ENCODE data around the gene EFCAB6. TPM values are rescaled to one million over a fixed set of nuclear protein-coding genes. Genes with fewer than 3 reads are reported as not detected.

The EFCAB6 gene
- total and polyA plus RNA-seq, 4 experiments from 2014 or later = 0.15 to 0.91 (median 0.84) TPM; not detected in 1

GRCh38 chr22:43777286-43777685 is 34.8 kb downstream of the EFCAB6 start:
- POLR2A ChIA-PET (ENCODE audit: partially characterized antibody) = no interaction called here
- no peaks in the 10 kb centered on the region for H3K36me3 Mint-ChIP-seq

GRCh38 chr22:43776081-43776670 is 35.9 kb downstream of the EFCAB6 start:
- no peaks in the 10 kb centered on the region for H3K4me1 ChIP-seq (ENCODE audit: insufficient read depth, low read length)
- DNase-seq = no peak
- no peak overlapping the region for H3K27ac ChIP-seq (ENCODE audit: low read depth, low read length)
- H3K4me3 ChIP-seq (ENCODE audit: low read length in 2 of 2) = no peak overlapping the region
- intact Hi-C loops (cut with micrococcal nuclease) = no loop called here
- Mint-ChIP-seq H3K4me3 (no peak overlapping the region), H3K9me3 (no peaks in the 10 kb centered on the region), H3K27me3 (peaks cover 3 to 7% of the 10 kb centered on the region in 2 donors), H3K36me3 (no peaks in the 10 kb centered on the region), H3K27ac (no peak overlapping the region), H3K4me1 (no peaks in the 10 kb centered on the region)
- H3K27me3 ChIP-seq (ENCODE audit: insufficient read depth, low read length) = no peaks in the 10 kb centered on the region
- H3K36me3 ChIP-seq (ENCODE audit: insufficient read depth, low read length) = no peaks in the 10 kb centered on the region
- POLR2A ChIA-PET (ENCODE audit: partially characterized antibody) = no interaction called here
- CTCF ChIA-PET (ENCODE audit: partially characterized antibody) = no interaction called here
- no peaks in the 10 kb centered on the region for H3K9me3 ChIP-seq (ENCODE audit: control insufficient read depth in 1 of 2, low read length in 2 of 2)

More at GRCh38 chr22:43777286-43777685, 34.8 kb downstream of the EFCAB6 start:
- CTCF ChIA-PET (ENCODE audit: partially characterized antibody) = no interaction called here
- no peak for DNase-seq
- H3K9me3 Mint-ChIP-seq = no peaks in the 10 kb centered on the region
- Histone ChIP-seq H3K27me3 (ENCODE audit: insufficient read depth, low read length) (no peaks in the 10 kb centered on the region), H3K36me3 (ENCODE audit: insufficient read depth, low read length) (no peaks in the 10 kb centered on the region), H3K4me3 (ENCODE audit: low read length in 2 of 2) (no peak overlapping the region), H3K27ac (ENCODE audit: low read depth, low read length) (no peak overlapping the region), H3K4me1 (ENCODE audit: insufficient read depth, low read length) (no peaks in the 10 kb centered on the region), H3K9me3 (ENCODE audit: control insufficient read depth in 1 of 2, low read length in 2 of 2) (no peaks in the 10 kb centered on the region)
- H3K4me1 Mint-ChIP-seq = no peaks in the 10 kb centered on the region
- H3K27me3 Mint-ChIP-seq = peaks cover 6 to 7% of the 10 kb centered on the region in 2 donors
- intact Hi-C loops (cut with micrococcal nuclease) = no loop called here
- no peak overlapping the region for H3K4me3 Mint-ChIP-seq
- no peak overlapping the region for H3K27ac Mint-ChIP-seq

GRCh38 chr22:43774318-43774915 is 37.7 kb downstream of the EFCAB6 start:
- H3K9me3 ChIP-seq (ENCODE audit: control insufficient read depth in 1 of 2, low read length in 2 of 2) = no peaks in the 10 kb centered on the region
- no peak overlapping the region for H3K4me3 ChIP-seq (ENCODE audit: low read length in 2 of 2)
- H3K4me3 Mint-ChIP-seq = no peak overlapping the region
- intact Hi-C loops (cut with micrococcal nuclease) = no loop called here
- no peaks in the 10 kb centered on the region for H3K27me3 ChIP-seq (ENCODE audit: insufficient read depth, low read length)
- peaks cover 3 to 5% of the 10 kb centered on the region in 2 donors for H3K27me3 Mint-ChIP-seq
- H3K9me3 Mint-ChIP-seq = no peaks in the 10 kb centered on the region
- H3K27ac Mint-ChIP-seq = no peak overlapping the region
- no peaks in the 10 kb centered on the region for H3K36me3 ChIP-seq (ENCODE audit: insufficient read depth, low read length)
- no peaks in the 10 kb centered on the region for H3K4me1 Mint-ChIP-seq
- H3K27ac ChIP-seq (ENCODE audit: low read depth, low read length) = no peak overlapping the region
- H3K36me3 Mint-ChIP-seq = no peaks in the 10 kb centered on the region
- ChIA-PET POLR2A (ENCODE audit: partially characterized antibody) (no interaction called here), CTCF (ENCODE audit: partially characterized antibody) (interaction anchor here (0.6 kb wide), 1 partner anchor 1869 kb away, joined by 3 read pairs; no protein-coding TSS in a partner anchor)
- DNase-seq = no peak
- no peaks in the 10 kb centered on the region for H3K4me1 ChIP-seq (ENCODE audit: insufficient read depth, low read length)

- no peak overlapping the region for H3K4me3 Mint-ChIP-seq
- POLR2A ChIA-PET (ENCODE audit: partially characterized antibody) = no interaction called here
- H3K4me1 ChIP-seq (ENCODE audit: insufficient read depth, low read length) = no peaks in the 10 kb centered on the region
- intact Hi-C loops (cut with micrococcal nuclease) = no loop called here
- CTCF ChIA-PET (ENCODE audit: partially characterized antibody) = no interaction called here
- no peak overlapping the region for H3K27ac Mint-ChIP-seq
- no peaks in the 10 kb centered on the region for H3K27me3 ChIP-seq (ENCODE audit: insufficient read depth, low read length)
- no peaks in the 10 kb centered on the region for H3K9me3 ChIP-seq (ENCODE audit: control insufficient read depth in 1 of 2, low read length in 2 of 2)
- H3K36me3 ChIP-seq (ENCODE audit: insufficient read depth, low read length) = no peaks in the 10 kb centered on the region
- H3K27me3 Mint-ChIP-seq = peaks cover 3 to 5% of the 10 kb centered on the region in 2 donors
- H3K9me3 Mint-ChIP-seq = no peaks in the 10 kb centered on the region
- DNase-seq = no peak
- H3K27ac ChIP-seq (ENCODE audit: low read depth, low read length) = no peak overlapping the region
- no peaks in the 10 kb centered on the region for H3K36me3 Mint-ChIP-seq
- H3K4me3 ChIP-seq (ENCODE audit: low read length in 2 of 2) = no peak overlapping the region
- no peaks in the 10 kb centered on the region for H3K4me1 Mint-ChIP-seq
Observed at GRCh38 chr22:43772831-43773230, 39.3 kb downstream of the EFCAB6 start.

DNA sequence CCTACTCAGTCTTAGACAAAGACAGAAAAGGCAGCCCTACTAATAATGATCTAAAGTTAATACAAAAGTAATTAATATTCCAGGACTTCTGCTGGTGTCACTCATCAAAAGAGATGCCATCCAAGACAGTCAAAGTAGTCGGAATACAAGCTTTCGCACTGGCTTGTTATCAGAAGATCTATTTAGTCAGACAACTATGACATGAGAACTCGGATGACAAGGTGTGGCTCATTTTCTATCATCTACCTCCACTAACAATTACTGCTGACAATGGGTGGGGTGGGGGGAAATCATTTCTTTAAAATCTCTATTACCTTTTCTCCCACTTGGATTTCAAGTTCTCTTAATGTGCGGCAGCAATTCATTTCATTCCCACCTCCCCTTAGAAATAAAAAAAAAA is 56.7 kb downstream of the EFCAB6 start:
- intact Hi-C loops (cut with micrococcal nuclease) = no loop called here
- ChIA-PET CTCF (ENCODE audit: partially characterized antibody) (no interaction called here), POLR2A (ENCODE audit: partially characterized antibody) (no interaction called here)
- Mint-ChIP-seq H3K36me3 (no peaks in the 10 kb centered on the region), H3K9me3 (no peaks in the 10 kb centered on the region), H3K27me3 (peaks cover 13 to 22% of the 10 kb centered on the region in 2 donors), H3K4me3 (no peak overlapping the region), H3K27ac (no peak overlapping the region), H3K4me1 (no peaks in the 10 kb centered on the region)
- H3K36me3 ChIP-seq (ENCODE audit: insufficient read depth, low read length) = no peaks in the 10 kb centered on the region
- DNase-seq = no peak
- no peaks in the 10 kb centered on the region for H3K27me3 ChIP-seq (ENCODE audit: insufficient read depth, low read length)
- no peaks in the 10 kb centered on the region for H3K9me3 ChIP-seq (ENCODE audit: control insufficient read depth in 1 of 2, low read length in 2 of 2)
- no peak overlapping the region for H3K27ac ChIP-seq (ENCODE audit: low read depth, low read length)
- H3K4me1 ChIP-seq (ENCODE audit: insufficient read depth, low read length) = no peaks in the 10 kb centered on the region
- H3K4me3 ChIP-seq (ENCODE audit: low read length in 2 of 2) = no peak overlapping the region

DNA sequence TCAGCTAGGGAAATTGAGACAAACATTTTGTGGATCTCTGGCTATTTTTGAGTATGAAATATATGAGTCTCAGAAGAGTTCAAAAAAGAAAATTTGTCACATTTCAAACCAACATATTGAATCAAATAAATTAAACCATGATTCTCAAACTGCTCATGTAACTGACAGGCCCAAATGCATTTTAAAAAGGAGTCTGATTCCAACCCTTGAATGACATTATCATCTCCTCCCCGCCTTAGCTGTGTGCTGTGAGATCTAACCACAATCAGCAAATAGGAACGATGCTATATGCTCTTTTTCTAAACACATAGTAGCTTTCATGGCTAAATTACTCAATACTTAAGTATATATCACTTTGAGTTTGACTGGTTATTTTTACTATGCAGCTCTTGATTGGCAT is 57.1 kb downstream of the EFCAB6 start:
- no peaks in the 10 kb centered on the region for H3K27me3 ChIP-seq (ENCODE audit: insufficient read depth, low read length)
- Mint-ChIP-seq H3K27ac (no peak overlapping the region), H3K9me3 (no peaks in the 10 kb centered on the region), H3K27me3 (peaks cover 15 to 20% of the 10 kb centered on the region in 2 donors), H3K36me3 (no peaks in the 10 kb centered on the region), H3K4me1 (no peaks in the 10 kb centered on the region), H3K4me3 (no peak overlapping the region)
- no peak overlapping the region for H3K27ac ChIP-seq (ENCODE audit: low read depth, low read length)
- DNase-seq = no peak
- ChIA-PET CTCF (ENCODE audit: partially characterized antibody) (no interaction called here), POLR2A (ENCODE audit: partially characterized antibody) (no interaction called here)
- H3K9me3 ChIP-seq (ENCODE audit: control insufficient read depth in 1 of 2, low read length in 2 of 2) = no peaks in the 10 kb centered on the region
- H3K36me3 ChIP-seq (ENCODE audit: insufficient read depth, low read length) = no peaks in the 10 kb centered on the region
- intact Hi-C loops (cut with micrococcal nuclease) = no loop called here
- H3K4me3 ChIP-seq (ENCODE audit: low read length in 2 of 2) = no peak overlapping the region
- H3K4me1 ChIP-seq (ENCODE audit: insufficient read depth, low read length) = no peaks in the 10 kb centered on the region

GRCh38 chr22:43754176-43754575 is 57.9 kb downstream of the EFCAB6 start:
- H3K27me3 ChIP-seq (ENCODE audit: insufficient read depth, low read length) = no peaks in the 10 kb centered on the region
- H3K4me1 ChIP-seq (ENCODE audit: insufficient read depth, low read length) = no peaks in the 10 kb centered on the region
- Mint-ChIP-seq H3K9me3 (no peaks in the 10 kb centered on the region), H3K4me1 (no peaks in the 10 kb centered on the region), H3K36me3 (no peaks in the 10 kb centered on the region), H3K27ac (no peak overlapping the region), H3K27me3 (peaks cover 15 to 16% of the 10 kb centered on the region in 2 donors), H3K4me3 (no peak overlapping the region)
- H3K4me3 ChIP-seq (ENCODE audit: low read length in 2 of 2) = no peak overlapping the region
- H3K36me3 ChIP-seq (ENCODE audit: insufficient read depth, low read length) = no peaks in the 10 kb centered on the region
- intact Hi-C loops (cut with micrococcal nuclease) = no loop called here
- POLR2A ChIA-PET (ENCODE audit: partially characterized antibody) = no interaction called here
- H3K9me3 ChIP-seq (ENCODE audit: control insufficient read depth in 1 of 2, low read length in 2 of 2) = no peaks in the 10 kb centered on the region
- no peak for DNase-seq
- H3K27ac ChIP-seq (ENCODE audit: low read depth, low read length) = no peak overlapping the region
- CTCF ChIA-PET (ENCODE audit: partially characterized antibody) = no interaction called here

All from CD4-positive, alpha-beta memory T cell (primary cell).